Activated naive CD8-positive, alpha-beta T cell (primary cell): Measurements from ENCODE around the gene PCED1A.

Experiments used
- H3K27ac Mint-ChIP-seq: one replicate; pipeline ENCODE4 v1.8.0; 2021; ENCODE audit warnings: mixed read lengths
- H3K27me3 Mint-ChIP-seq: one replicate; pipeline ENCODE4 v1.8.0; 2021; ENCODE audit warnings: mixed read lengths
- H3K36me3 Mint-ChIP-seq: one replicate; pipeline ENCODE4 v1.8.0; 2021; ENCODE audit warnings: mixed read lengths
- H3K4me1 Mint-ChIP-seq: one replicate; pipeline ENCODE4 v1.8.0; 2021; ENCODE audit warnings: low read depth, mixed read lengths
- H3K4me3 Mint-ChIP-seq: one replicate; pipeline ENCODE4 v1.8.0; 2021; ENCODE audit warnings: mild to moderate bottlenecking, mixed read lengths
- H3K9me3 Mint-ChIP-seq: one replicate; pipeline ENCODE4 v1.8.0; 2021; ENCODE audit warnings: low read depth, mixed read lengths

The PCED1A gene

DNA sequence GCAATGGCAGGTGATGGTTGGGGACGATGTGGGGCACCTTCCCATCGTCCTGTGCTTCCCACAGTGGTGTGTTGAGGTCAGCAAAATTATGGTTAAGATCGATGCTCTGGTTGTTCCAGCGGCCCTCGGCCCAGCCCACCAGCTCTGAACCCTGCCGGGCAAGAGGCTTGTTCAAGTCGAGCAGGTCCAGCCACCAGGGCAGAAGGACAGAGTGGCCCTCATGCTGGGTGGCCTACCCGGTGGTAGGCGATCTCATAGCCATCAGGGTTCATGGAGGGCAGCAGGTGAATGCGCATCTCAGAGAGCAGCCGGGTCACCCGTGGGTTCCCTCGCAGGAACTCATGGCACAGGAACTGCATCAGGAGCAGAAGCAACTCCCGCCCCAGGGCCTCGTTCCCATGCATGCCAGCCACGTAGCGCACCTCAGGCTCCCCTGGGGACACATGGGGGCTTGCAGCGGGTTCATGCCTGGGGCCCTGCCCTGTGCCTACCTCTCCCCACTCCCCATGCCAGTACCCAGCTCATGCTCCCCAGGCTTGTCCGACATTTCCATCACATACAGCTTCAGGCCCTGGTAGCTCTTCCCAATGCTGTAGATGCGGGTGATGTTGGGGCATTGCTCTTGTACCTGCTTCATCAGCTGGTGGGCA lies 44.3 kb downstream of the PCED1A start:
- H3K9me3 Mint-ChIP-seq = no peaks in the 10 kb centered on the region
- H3K4me3 Mint-ChIP-seq = no peak overlapping the region
- peaks cover 27% of the 10 kb centered on the region for H3K27me3 Mint-ChIP-seq

DNA sequence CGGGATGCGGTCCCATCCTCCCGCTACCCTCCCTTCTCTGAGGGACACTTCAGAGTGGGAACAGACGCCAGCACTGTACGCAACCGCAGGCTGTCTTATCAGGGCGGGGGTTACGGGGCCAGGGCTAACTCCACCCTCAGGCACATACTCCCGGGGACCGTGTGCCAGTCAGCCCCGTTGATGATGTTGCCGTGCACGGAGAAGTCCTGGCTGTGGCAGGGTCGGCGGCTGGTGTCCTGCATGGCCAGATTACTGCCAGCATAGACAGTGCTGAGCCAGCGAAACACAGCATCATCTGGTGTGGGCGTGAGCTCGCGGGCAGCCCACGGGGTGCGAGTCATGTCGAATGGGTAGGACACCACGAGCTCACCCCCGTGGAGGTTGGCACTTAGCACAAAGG lies 45.0 kb downstream of the PCED1A start:
- Mint-ChIP-seq H3K36me3 (peaks cover 6% of the 10 kb centered on the region), H3K27me3 (peaks cover 27% of the 10 kb centered on the region), H3K4me3 (no peak overlapping the region), H3K4me1 (peaks cover 15% of the 10 kb centered on the region), H3K27ac (no peak overlapping the region), H3K9me3 (no peaks in the 10 kb centered on the region)

More for the DNA sequence above, 44.3 kb downstream of the PCED1A start:
- peaks cover 20% of the 10 kb centered on the region for H3K4me1 Mint-ChIP-seq
- no peak overlapping the region for H3K27ac Mint-ChIP-seq
- peaks cover 6% of the 10 kb centered on the region for H3K36me3 Mint-ChIP-seq

DNA sequence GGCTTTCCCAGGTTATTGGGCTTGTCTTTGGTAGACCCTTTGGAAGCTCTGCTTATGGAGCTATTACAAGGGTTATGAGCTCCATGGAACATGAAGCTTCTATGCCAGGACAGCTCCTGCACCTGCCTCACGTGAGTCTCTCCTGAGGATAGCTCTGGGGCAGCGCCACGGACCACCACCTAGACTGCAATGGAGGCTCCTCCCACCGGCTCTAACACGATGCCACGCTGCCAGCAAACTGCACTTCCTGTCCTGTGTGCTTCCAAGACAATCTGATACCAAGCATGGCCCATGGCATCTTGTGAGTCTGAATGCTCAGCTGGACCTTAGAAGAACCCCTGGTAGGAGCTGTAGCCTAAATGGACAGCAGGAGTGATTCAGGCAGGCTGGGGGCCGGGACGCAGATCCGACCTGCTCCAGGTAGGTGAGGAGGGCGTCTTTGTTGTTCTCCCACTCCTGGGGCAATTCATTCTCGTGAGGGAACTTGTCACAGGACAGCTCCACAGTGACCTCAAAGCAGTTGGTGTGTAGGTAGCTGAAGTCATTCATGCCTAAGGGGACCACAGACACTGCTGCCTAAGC lies 45.5 kb downstream of the PCED1A start:
- Mint-ChIP-seq H3K4me3 (no peak overlapping the region), H3K4me1 (peaks cover 13% of the 10 kb centered on the region), H3K27ac (no peak overlapping the region), H3K36me3 (peaks cover 5% of the 10 kb centered on the region), H3K9me3 (no peaks in the 10 kb centered on the region), H3K27me3 (peaks cover 26% of the 10 kb centered on the region)

DNA sequence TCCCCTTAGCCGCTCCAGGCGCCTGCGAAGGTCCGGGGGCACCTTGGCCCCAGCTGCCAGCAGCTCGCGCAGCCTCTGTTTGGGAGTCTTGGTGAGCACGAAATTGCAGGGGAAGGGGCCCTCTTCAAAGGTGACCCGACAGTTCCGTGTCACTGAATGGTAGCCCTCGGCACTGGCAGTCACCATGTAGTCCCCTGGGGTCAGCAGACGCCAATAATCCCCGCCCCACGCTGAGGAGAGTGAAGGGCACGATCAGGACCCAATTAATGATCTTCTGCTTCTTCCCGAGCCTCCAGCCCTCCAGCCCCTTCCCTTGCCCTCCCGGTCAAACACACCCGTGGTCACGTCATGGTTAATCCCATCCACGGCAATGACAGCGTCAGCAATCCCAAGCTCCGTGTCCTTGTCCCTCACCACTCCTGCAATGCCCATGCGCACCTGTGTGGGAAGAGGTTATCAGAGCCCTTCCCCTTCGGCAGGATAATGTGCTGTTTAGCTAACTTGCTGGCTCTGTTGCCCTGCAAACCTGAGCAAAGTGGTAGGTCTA lies 46.2 kb downstream of the PCED1A start:
- H3K27ac Mint-ChIP-seq = no peak overlapping the region
- no peak overlapping the region for H3K4me3 Mint-ChIP-seq
- H3K27me3 Mint-ChIP-seq = peaks cover 23% of the 10 kb centered on the region
- peaks cover 2% of the 10 kb centered on the region for H3K36me3 Mint-ChIP-seq
- H3K4me1 Mint-ChIP-seq = peaks cover 6% of the 10 kb centered on the region
- no peaks in the 10 kb centered on the region for H3K9me3 Mint-ChIP-seq

DNA sequence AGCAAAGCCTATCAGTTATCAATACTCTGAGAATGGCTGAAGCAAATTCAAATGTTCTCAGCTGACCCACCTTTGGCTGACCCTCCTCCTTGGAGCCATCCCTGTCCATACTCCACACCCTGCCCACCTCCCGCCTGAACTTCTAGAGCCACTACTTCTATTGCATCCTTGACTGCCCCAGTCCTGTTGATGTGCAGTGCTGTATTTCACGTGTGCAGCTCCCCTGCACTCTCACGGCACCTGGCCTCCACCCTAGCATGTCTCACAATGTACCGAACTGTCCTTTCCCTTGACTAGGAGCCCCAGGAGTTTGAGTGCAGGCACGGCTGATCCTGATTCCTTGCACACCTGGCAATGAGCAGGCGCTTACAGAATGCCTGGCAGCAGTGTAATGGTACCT lies 47.0 kb downstream of the PCED1A start:
- peaks cover 2% of the 10 kb centered on the region for H3K4me1 Mint-ChIP-seq
- no peak overlapping the region for H3K27ac Mint-ChIP-seq
- peaks cover 17% of the 10 kb centered on the region for H3K27me3 Mint-ChIP-seq
- H3K36me3 Mint-ChIP-seq = peaks cover 2% of the 10 kb centered on the region
- no peak overlapping the region for H3K4me3 Mint-ChIP-seq
- no peaks in the 10 kb centered on the region for H3K9me3 Mint-ChIP-seq
